Chondrocyte (in vitro differentiated cells): ENCODE results near the gene GPX2. TPM values are rescaled to one million over a fixed set of nuclear protein-coding genes. Genes with fewer than 3 reads are reported as not detected.
A peak's percentile ranks its signal among the peaks of the same experiment; 100 is the strongest.
"Not testable (repeated sequence)": the region's sequence is repeated elsewhere in the genome, so short reads cannot be mapped to it uniquely, and the experiment has no call there.

Experiments
- DNase-seq: peaks from one replicate; pipeline ENCODE4 v3.0.0; 2021; ENCODE audit warnings: mixed read lengths, low spot score
- H3K27ac Mint-ChIP-seq: one replicate; pipeline ENCODE4 v1.8.0; 2021; ENCODE audit warnings: mild to moderate bottlenecking, moderate library complexity, mixed read lengths; ENCODE audit not compliant: unreplicated experiment
- H3K27me3 Mint-ChIP-seq: 2 replicates; pipeline ENCODE4 v1.8.0; 2021; ENCODE audit warnings: low read depth, mixed read lengths
- H3K36me3 Mint-ChIP-seq: 2 replicates; pipeline ENCODE4 v1.8.0; 2021; ENCODE audit warnings: low read depth, mixed read lengths
- H3K4me1 Mint-ChIP-seq: 2 replicates; pipeline ENCODE4 v1.8.0; 2021; ENCODE audit warnings: low read depth, mild to moderate bottlenecking, mixed read lengths
- H3K4me3 Mint-ChIP-seq: one replicate; pipeline ENCODE4 v1.8.0; 2021; ENCODE audit warnings: mild to moderate bottlenecking, moderate library complexity, mixed read lengths; ENCODE audit not compliant: unreplicated experiment
- H3K9me3 Mint-ChIP-seq: 2 replicates; pipeline ENCODE4 v1.8.0; 2021; ENCODE audit warnings: low read depth, mixed read lengths
- CTCF ChIP-seq: fragments of 200-600 bp; sonication (generic); IDR thresholded peaks from 2 replicates; pipeline ENCODE4 v1.5.0; 2021; ENCODE audit warnings: antibody characterized with exemption, mild to moderate bottlenecking, moderate library complexity
- total RNA-seq: library from RNA; stranded (reverse); gene quantifications from 3 replicates; pipeline ENCODE4 v1.2.1, GENCODE V29; 2021

Gene GPX2
- total RNA-seq, 1 donor from 2014 or later, result not detected

- Mint-ChIP-seq H3K4me3 (no peak overlapping the region), H3K36me3 (peaks cover 5% of the 10 kb centered on the region), H3K27ac (peak overlapping the region; percentile 86), H3K9me3 (peaks cover 8% of the 10 kb centered on the region), H3K4me1 (peaks cover 58% of the 10 kb centered on the region), H3K27me3 (no peaks in the 10 kb centered on the region)
- TF ChIP-seq CTCF, result no peak
- DNase-seq, result no peak
Observed at GRCh38 chr14:64919215-64919614, 23.3 kb downstream of the GPX2 start.

GRCh38 chr14:64918216-64918615 is 24.3 kb downstream of the GPX2 start:
- H3K27ac Mint-ChIP-seq, result peak overlapping the region; percentile 86

GRCh38 chr14:64915797-64916196 is 26.7 kb downstream of the GPX2 start:
- H3K27me3 Mint-ChIP-seq, result no peaks in the 10 kb centered on the region
- H3K4me3 Mint-ChIP-seq, result peak overlapping the region; percentile 84
- DNase-seq, result no peak
- H3K36me3 Mint-ChIP-seq, result peaks cover 5% of the 10 kb centered on the region
- peaks cover 3% of the 10 kb centered on the region for H3K9me3 Mint-ChIP-seq
- H3K4me1 Mint-ChIP-seq, result peaks cover 65% of the 10 kb centered on the region
- peak overlapping the region; percentile 99 for H3K27ac Mint-ChIP-seq
- TF ChIP-seq CTCF, result no peak

More at GRCh38 chr14:64918216-64918615, 24.3 kb downstream of the GPX2 start:
- H3K4me1 Mint-ChIP-seq, result peaks cover 59% of the 10 kb centered on the region
- H3K36me3 Mint-ChIP-seq, result peaks cover 5% of the 10 kb centered on the region
- peaks cover 8% of the 10 kb centered on the region for H3K9me3 Mint-ChIP-seq
- no peak for DNase-seq
- TF ChIP-seq CTCF, result no peak
- no peak overlapping the region for H3K4me3 Mint-ChIP-seq
- H3K27me3 Mint-ChIP-seq, result no peaks in the 10 kb centered on the region

- DNase-seq, result no peak
- Mint-ChIP-seq H3K27me3 (peaks cover 2% of the 10 kb centered on the region), H3K27ac (peak overlapping the region; percentile 99), H3K9me3 (peaks cover 3% of the 10 kb centered on the region), H3K36me3 (peaks cover 5% of the 10 kb centered on the region), H3K4me1 (peaks cover 57% of the 10 kb centered on the region), H3K4me3 (peak overlapping the region; percentile 84)
- TF ChIP-seq CTCF, result no peak
Observed at GRCh38 chr14:64915029-64915424, 27.5 kb downstream of the GPX2 start.

GRCh38 chr14:64914237-64915028 is 28.1 kb downstream of the GPX2 start, which contains the start of gene CHURC1:
CHURC1 (plus strand) TSS chr14:64914455; CDS start chr14:64914496, 41 bp downstream.
- peak; percentile 99 for DNase-seq
- TF ChIP-seq CTCF, result no peak
- Mint-ChIP-seq H3K4me1 (peaks cover 51% of the 10 kb centered on the region), H3K9me3 (peaks cover 3% of the 10 kb centered on the region), H3K27me3 (peaks cover 2% of the 10 kb centered on the region), H3K27ac (peak within 1 kb of the TSS; percentile 99), H3K4me3 (peak within 1 kb of the TSS; percentile 84), H3K36me3 (peaks cover 5% of the 10 kb centered on the region)

GRCh38 chr14:64913477-64913876 is 29.1 kb downstream of the GPX2 start:
- peaks cover 44% of the 10 kb centered on the region for H3K4me1 Mint-ChIP-seq
- H3K27me3 Mint-ChIP-seq, DNase-seq, H3K36me3 Mint-ChIP-seq, H3K9me3 Mint-ChIP-seq: not testable (repeated sequence)
- H3K4me3 Mint-ChIP-seq, result peak overlapping the region; percentile 84
- peak overlapping the region; percentile 99 for H3K27ac Mint-ChIP-seq
